GM18498 (cell line): ENCODE measurements around the gene RNF43.
"Not testable (repeated sequence)": the region's sequence is repeated elsewhere in the genome, so short reads cannot be mapped to it uniquely, and the experiment has no call there.

Experiments
- ATAC-seq: cut with Tn5 transposase; IDR thresholded peaks from one replicate; pipeline ENCODE4 v1.9.1; 2021; ENCODE audit warnings: mild to moderate bottlenecking, moderate library complexity; ENCODE audit not compliant: unreplicated experiment

The RNF43 gene

GRCh38 chr17:58410714-58411407 is 6.5 kb downstream of the RNF43 start:
- no peak for ATAC-seq

- no peak for ATAC-seq
Observed at GRCh38 chr17:58409432-58409831, 7.9 kb downstream of the RNF43 start.

GRCh38 chr17:58403311-58403710 is 14.0 kb downstream of the RNF43 start:
- no peak for ATAC-seq

- no peak for ATAC-seq
Observed at GRCh38 chr17:58402679-58403078, 14.7 kb downstream of the RNF43 start.

GRCh38 chr17:58402047-58402446 is 15.3 kb downstream of the RNF43 start:
- ATAC-seq = no peak

GRCh38 chr17:58401287-58401686 is 16.0 kb downstream of the RNF43 start:
- ATAC-seq = no peak

- ATAC-seq = no peak
Observed at GRCh38 chr17:58400826-58401225, 16.5 kb downstream of the RNF43 start.

GRCh38 chr17:58399974-58400373 is 17.4 kb downstream of the RNF43 start:
- ATAC-seq = no peak

GRCh38 chr17:58398574-58399266 is 18.6 kb downstream of the RNF43 start:
- ATAC-seq = no peak

- ATAC-seq = not testable (repeated sequence)
Observed at GRCh38 chr17:58397421-58397820, 19.9 kb downstream of the RNF43 start.

GRCh38 chr17:58396173-58396572 is 21.2 kb downstream of the RNF43 start:
- no peak for ATAC-seq

GRCh38 chr17:58394534-58395223 is 22.7 kb downstream of the RNF43 start:
- no peak for ATAC-seq

GRCh38 chr17:58391302-58391984 is 25.9 kb downstream of the RNF43 start:
- ATAC-seq = no peak

GRCh38 chr17:58390884-58391283 is 26.4 kb downstream of the RNF43 start:
- no peak for ATAC-seq

GRCh38 chr17:58388302-58389190 is 28.8 kb downstream of the RNF43 start:
- no peak for ATAC-seq

GRCh38 chr17:58387834-58388233 is 29.5 kb downstream of the RNF43 start:
- ATAC-seq = no peak

- ATAC-seq = no peak
Observed at GRCh38 chr17:58386708-58387107, 30.6 kb downstream of the RNF43 start.

- ATAC-seq = no peak
Observed at GRCh38 chr17:58385359-58385899, 31.9 kb downstream of the RNF43 start.

GRCh38 chr17:58384897-58385296 is 32.4 kb downstream of the RNF43 start:
- ATAC-seq = no peak

GRCh38 chr17:58383892-58384462 is 33.4 kb downstream of the RNF43 start:
- no peak for ATAC-seq
